Endodermal cell (in vitro differentiated cells): Measurements from ENCODE around the gene TP53I3. TPM values are rescaled to one million over a fixed set of nuclear protein-coding genes. Genes with fewer than 3 reads are reported as not detected.

Experiments used
- DNase-seq: peaks from one replicate; pipeline ENCODE4 v3.0.0-alpha.2; 2017
- H3K27ac ChIP-seq: 2 replicates; pipeline ENCODE4 v1.5.1; 2013; ENCODE audit warnings: mild to moderate bottlenecking, low read depth, low read length, moderate library complexity
- H3K27me3 ChIP-seq: 2 replicates; pipeline ENCODE4 v1.6.1; 2013; ENCODE audit warnings: mild to moderate bottlenecking, low read length, moderate library complexity; ENCODE audit not compliant: insufficient read depth, control insufficient read depth, poor library complexity, severe bottlenecking
- H3K36me3 ChIP-seq: 2 replicates; pipeline ENCODE4 v1.7.0; 2013; ENCODE audit warnings: mild to moderate bottlenecking, low read length, moderate library complexity; ENCODE audit not compliant: control insufficient read depth, insufficient read depth
- H3K4me1 ChIP-seq: one replicate; pipeline ENCODE4 v1.7.0; 2013; ENCODE audit warnings: low read length; ENCODE audit not compliant: control insufficient read depth, insufficient read depth
- H3K4me3 ChIP-seq: 2 replicates; pipeline ENCODE4 v1.5.1; 2013; ENCODE audit warnings: mild to moderate bottlenecking, low read length, moderate library complexity
- H3K9ac ChIP-seq: 2 replicates; pipeline ENCODE4 v1.6.1; 2013; ENCODE audit warnings: mild to moderate bottlenecking, low read length, moderate library complexity; ENCODE audit not compliant: poor library complexity, severe bottlenecking; ENCODE audit errors: extremely low read depth
- H3K9me3 ChIP-seq: 2 replicates; pipeline ENCODE4 v1.6.1; 2013; ENCODE audit warnings: mild to moderate bottlenecking, low read length, moderate library complexity; ENCODE audit not compliant: control insufficient read depth
- H3K27ac Mint-ChIP-seq: 2 replicates; pipeline ENCODE4 v1.8.0; 2020; ENCODE audit warnings: mixed read lengths
- H3K27me3 Mint-ChIP-seq: 2 replicates; pipeline ENCODE4 v1.8.0; 2021; ENCODE audit warnings: mild to moderate bottlenecking, mixed read lengths; ENCODE audit not compliant: insufficient read depth
- H3K36me3 Mint-ChIP-seq: 2 replicates; pipeline ENCODE4 v1.8.0; 2020; ENCODE audit warnings: low read depth, mixed read lengths
- H3K4me1 Mint-ChIP-seq: 2 replicates; pipeline ENCODE4 v1.8.0; 2020; ENCODE audit warnings: mixed read lengths
- H3K4me3 Mint-ChIP-seq: 2 replicates; pipeline ENCODE4 v1.8.0; 2020; ENCODE audit warnings: mild to moderate bottlenecking, moderate library complexity, mixed read lengths
- H3K9me3 Mint-ChIP-seq: 2 replicates; pipeline ENCODE4 v1.8.0; 2020; ENCODE audit warnings: mild to moderate bottlenecking, mixed read lengths
- WGBS, 2 experiments: methylation state at CpG; one replicate each; pipeline versions ENCODE4 v1.1.5 to v1.1.7; 2013; ENCODE audit warnings: missing lambda C conversion rate in 2 of 2, mixed read lengths in 1 of 2; ENCODE audit not compliant: insufficient coverage in 1 of 2, insufficient read length in 1 of 2; 5-methylcytosine and 5-hydroxymethylcytosine counted together
- long read RNA-seq, 4 experiments: library from polyadenylated mRNA in 2 of 4; library from RNA in 1 of 4; library from capped mRNA in 1 of 4; stranded (forward) in 3 of 4; unstranded in 1 of 4; transcript quantifications; one replicate each; pipeline ENCODE4 v2.0.0, GENCODE V29; 2020 to 2021; ENCODE audit warnings: inconsistent platforms in 1 of 4
- polyA plus RNA-seq, 2 experiments: library from polyadenylated mRNA; stranded (reverse); fragments of 50-300 nt; gene quantifications; one replicate each; pipeline ENCODE4 v1.2.3, GENCODE V29; 2013
- total RNA-seq, 2 donors: library from RNA; stranded (reverse); fragmentation: NEBNext Ultra II Directional in 1 of 2; extraction: Animal tissue kit (Norgen Biotek cat#: 25700) in 1 of 2; gene quantifications; 2 replicates in 1 of 2; 3 replicates in 1 of 2; pipeline ENCODE4 v1.2.1, GENCODE V29; 2021
- TF ChIP-seq, protein P1 (sequence below): fragments of 200-600 bp; sonication (generic); conservative IDR thresholded peaks from 2 replicates; pipeline ENCODE4 v1.5.0; 2021; ENCODE audit warnings: antibody characterized with exemption, mild to moderate bottlenecking

The TP53I3 gene, protein sequence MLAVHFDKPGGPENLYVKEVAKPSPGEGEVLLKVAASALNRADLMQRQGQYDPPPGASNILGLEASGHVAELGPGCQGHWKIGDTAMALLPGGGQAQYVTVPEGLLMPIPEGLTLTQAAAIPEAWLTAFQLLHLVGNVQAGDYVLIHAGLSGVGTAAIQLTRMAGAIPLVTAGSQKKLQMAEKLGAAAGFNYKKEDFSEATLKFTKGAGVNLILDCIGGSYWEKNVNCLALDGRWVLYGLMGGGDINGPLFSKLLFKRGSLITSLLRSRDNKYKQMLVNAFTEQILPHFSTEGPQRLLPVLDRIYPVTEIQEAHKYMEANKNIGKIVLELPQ
- total RNA-seq, result 10 to 100 TPM; 11.6 to 23.2 TPM
- polyA plus RNA-seq (2013, experiment 1 of 2), result 26.5 TPM
- polyA plus RNA-seq (2013, experiment 2 of 2), result 22.8 TPM
- long read RNA-seq, experiment 1, partial matches to known transcripts, result 0 of 6 reads
- long read RNA-seq, experiment 1, other reads (novel, unspliced or antisense), result 1 of 6 reads
- long read RNA-seq, experiment 2, transcript TP53I3-202 (6 exons, 1,635 nt), result major isoform, 8 of 25 reads
- long read RNA-seq, experiment 2, transcript TP53I3-201 (5 exons, 1,998 nt), result minor isoform, 5 of 25 reads
- long read RNA-seq, experiment 2, partial matches to known transcripts, result 5 of 25 reads
- long read RNA-seq, experiment 2, other reads (novel, unspliced or antisense), result 4 of 25 reads
- long read RNA-seq, experiment 3, transcript TP53I3-201 (5 exons, 1,998 nt), result minor isoform, 21 of 59 reads
- long read RNA-seq, experiment 3, transcript TP53I3-202 (6 exons, 1,635 nt), result major isoform, 31 of 59 reads
- long read RNA-seq, experiment 3, partial matches to known transcripts, result 0 of 59 reads
- long read RNA-seq, experiment 3, other reads (novel, unspliced or antisense), result 5 of 59 reads
- long read RNA-seq, experiment 4, transcript TP53I3-201 (5 exons, 1,998 nt), result minor isoform, 11 of 61 reads
- long read RNA-seq, experiment 4, transcript TP53I3-202 (6 exons, 1,635 nt), result major isoform, 37 of 61 reads
- long read RNA-seq, experiment 4, partial matches to known transcripts, result 3 of 61 reads
- long read RNA-seq, experiment 4, other reads (novel, unspliced or antisense), result 5 of 61 reads

DNA sequence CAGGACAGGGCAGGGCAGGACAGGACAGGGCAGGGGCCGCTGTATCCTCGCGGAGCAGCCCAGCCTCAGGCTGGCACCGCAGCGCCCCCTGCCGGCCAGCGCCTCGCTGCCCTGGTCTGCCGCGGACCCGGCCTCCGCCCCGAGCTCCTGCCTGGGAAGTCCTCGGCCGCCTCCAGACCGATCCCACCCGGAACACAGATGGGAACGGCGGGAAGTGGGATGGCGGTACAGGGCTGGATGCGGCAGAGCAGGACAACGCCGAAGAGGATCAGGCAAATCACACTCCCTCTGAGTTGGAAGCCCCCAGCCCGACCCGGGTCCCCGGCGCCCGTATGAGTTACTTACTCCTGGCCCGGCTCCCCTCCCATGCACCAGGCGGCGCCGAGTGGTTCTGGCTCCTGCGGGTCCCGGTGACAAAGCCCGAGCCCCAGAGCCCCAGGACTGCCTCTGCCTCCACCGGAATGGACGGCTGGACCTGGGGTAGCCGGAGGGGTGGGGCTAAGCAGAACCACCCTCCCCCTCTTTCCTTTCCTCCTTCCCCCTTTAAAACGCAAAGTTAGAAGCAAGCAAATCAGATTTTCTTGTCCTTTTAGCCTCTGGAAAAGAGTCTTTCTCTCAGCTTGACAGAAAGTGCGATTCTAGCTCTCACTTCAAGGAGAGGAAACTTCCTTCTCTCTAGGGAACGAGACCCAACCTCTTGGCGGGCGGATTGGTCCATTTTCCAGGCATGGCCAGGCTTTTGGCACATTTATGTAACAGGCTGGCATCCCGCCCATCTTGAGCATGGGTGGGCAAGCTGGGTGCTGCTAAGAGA lies at the start of gene TP53I3:
Gene TP53I3 (minus strand): TSS at position 449 of the 814 bp plus-strand sequence. CDS start 508 bp downstream, outside the sequence.
- H3K27me3 ChIP-seq, result no peaks in the 10 kb centered on the region
- TF ChIP-seq, protein P1, sequence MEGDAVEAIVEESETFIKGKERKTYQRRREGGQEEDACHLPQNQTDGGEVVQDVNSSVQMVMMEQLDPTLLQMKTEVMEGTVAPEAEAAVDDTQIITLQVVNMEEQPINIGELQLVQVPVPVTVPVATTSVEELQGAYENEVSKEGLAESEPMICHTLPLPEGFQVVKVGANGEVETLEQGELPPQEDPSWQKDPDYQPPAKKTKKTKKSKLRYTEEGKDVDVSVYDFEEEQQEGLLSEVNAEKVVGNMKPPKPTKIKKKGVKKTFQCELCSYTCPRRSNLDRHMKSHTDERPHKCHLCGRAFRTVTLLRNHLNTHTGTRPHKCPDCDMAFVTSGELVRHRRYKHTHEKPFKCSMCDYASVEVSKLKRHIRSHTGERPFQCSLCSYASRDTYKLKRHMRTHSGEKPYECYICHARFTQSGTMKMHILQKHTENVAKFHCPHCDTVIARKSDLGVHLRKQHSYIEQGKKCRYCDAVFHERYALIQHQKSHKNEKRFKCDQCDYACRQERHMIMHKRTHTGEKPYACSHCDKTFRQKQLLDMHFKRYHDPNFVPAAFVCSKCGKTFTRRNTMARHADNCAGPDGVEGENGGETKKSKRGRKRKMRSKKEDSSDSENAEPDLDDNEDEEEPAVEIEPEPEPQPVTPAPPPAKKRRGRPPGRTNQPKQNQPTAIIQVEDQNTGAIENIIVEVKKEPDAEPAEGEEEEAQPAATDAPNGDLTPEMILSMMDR, result peak; percentile 99
- Mint-ChIP-seq H3K36me3 (peaks cover 15% of the 10 kb centered on the region), H3K4me1 (peaks cover 4% of the 10 kb centered on the region), H3K27me3 (no peaks in the 10 kb centered on the region), H3K27ac (peak within 1 kb of the TSS; percentile 96), H3K9me3 (no peaks in the 10 kb centered on the region), H3K4me3 (peak within 1 kb of the TSS; percentile 80)
- whole genome bisulfite sequencing, 2 experiments, result 1 to 10% methylated on average over 15 to 44 of the region's 44 CpGs
- peak; percentile 98 for DNase-seq
- no peaks in the 10 kb centered on the region for H3K9me3 ChIP-seq
- peak within 1 kb of the TSS; percentile 98 for H3K27ac ChIP-seq
- peaks cover 15% of the 10 kb centered on the region for H3K36me3 ChIP-seq
- no peaks in the 10 kb centered on the region for H3K4me1 ChIP-seq
- peak within 1 kb of the TSS; percentile 90 for H3K4me3 ChIP-seq
- H3K9ac ChIP-seq, result peak within 1 kb of the TSS; percentile 62

DNA sequence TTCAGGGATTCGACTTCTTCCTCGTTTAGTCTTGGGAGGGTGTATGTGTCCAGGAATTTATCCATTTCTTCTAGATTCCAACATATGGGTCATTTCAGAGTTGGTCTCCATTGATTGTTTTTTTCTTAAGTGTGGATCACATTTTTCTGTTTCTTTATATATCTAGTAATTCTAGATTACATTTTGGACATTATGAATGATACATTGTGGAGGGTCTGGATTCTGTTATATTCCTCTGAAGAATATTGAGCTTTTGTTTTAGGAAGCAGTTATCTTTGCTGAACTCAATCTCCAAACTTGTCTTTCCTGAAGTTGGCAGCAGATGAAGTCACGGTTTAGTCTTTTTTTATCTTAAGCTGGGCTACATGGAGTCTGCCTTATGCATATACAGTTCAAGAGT lies 47.9 kb upstream of the TP53I3 start:
- Mint-ChIP-seq H3K27me3 (peaks cover 5% of the 10 kb centered on the region), H3K4me1 (no peaks in the 10 kb centered on the region), H3K36me3 (peaks cover 9% of the 10 kb centered on the region), H3K9me3 (peaks cover 5% of the 10 kb centered on the region), H3K27ac (no peak overlapping the region), H3K4me3 (no peak overlapping the region)
- 86 to 96% methylated on average over 1 to 3 of the region's 3 CpGs for WGBS, 2 experiments
- TF ChIP-seq, protein P1, result no peak
- H3K36me3 ChIP-seq, result no peaks in the 10 kb centered on the region
- no peaks in the 10 kb centered on the region for H3K4me1 ChIP-seq
- no peaks in the 10 kb centered on the region for H3K9me3 ChIP-seq
- H3K27me3 ChIP-seq, result no peaks in the 10 kb centered on the region
- no peak overlapping the region for H3K9ac ChIP-seq
- no peak for DNase-seq
- H3K27ac ChIP-seq, result no peak overlapping the region
- no peak overlapping the region for H3K4me3 ChIP-seq
